Esophagus (tissue), 2 donors: ENCODE measurements around the gene PSTK. TPM values are rescaled to one million over a fixed set of nuclear protein-coding genes. Genes with fewer than 3 reads are reported as not detected.

Experiments
- H3K27ac ChIP-seq, 2 donors: one replicate each; pipeline ENCODE4 v1.5.1; 2013; ENCODE audit warnings: low read depth in 2 of 2, mild to moderate bottlenecking in 2 of 2, inconsistent platforms in 1 of 2, low read length in 1 of 2, moderate library complexity in 1 of 2
- H3K27me3 ChIP-seq, 2 donors: one replicate each; pipeline ENCODE4 v1.6.1; 2013; ENCODE audit warnings: low read length in 2 of 2, control low read depth in 1 of 2, mild to moderate bottlenecking in 1 of 2; ENCODE audit not compliant: insufficient read depth in 2 of 2, control insufficient read depth in 1 of 2
- H3K36me3 ChIP-seq, 2 donors: one replicate each; pipeline ENCODE4 v1.6.1; 2013; ENCODE audit warnings: low read length in 1 of 2; ENCODE audit not compliant: control insufficient read depth in 2 of 2, insufficient read depth in 2 of 2
- H3K4me1 ChIP-seq, 2 donors: one replicate each; pipeline ENCODE4 v1.6.1; 2013; ENCODE audit warnings: low read length in 1 of 2; ENCODE audit not compliant: control insufficient read depth in 2 of 2, insufficient read depth in 2 of 2
- H3K4me3 ChIP-seq, 2 donors: one replicate each; pipeline ENCODE4 v1.5.1; 2013; ENCODE audit warnings: low read length in 2 of 2, mild to moderate bottlenecking in 2 of 2, low read depth in 1 of 2, moderate library complexity in 1 of 2
- H3K9me3 ChIP-seq, 2 donors: one replicate each; pipeline ENCODE4 v1.6.1; 2013; ENCODE audit warnings: mild to moderate bottlenecking in 2 of 2, low read depth in 1 of 2, low read length in 1 of 2, moderate library complexity in 1 of 2; ENCODE audit not compliant: control insufficient read depth in 2 of 2, insufficient read depth in 1 of 2
- WGBS, 2 donors: extraction: QIAGEN DNeasy Blood & Tissue Kit; methylation state at CpG; one replicate each; pipeline ENCODE4 v1.1.7; 2013; 5-methylcytosine and 5-hydroxymethylcytosine counted together
- polyA plus RNA-seq, 2 donors: library from polyadenylated mRNA; stranded (reverse); fragments of 200-250 nt; gene quantifications; one replicate each; pipeline ENCODE4 v1.2.3, GENCODE V29; 2013
- donor health status: healthy with polysubstance abuse.
- donor health status: Bipolar disorder and iron deficiency.

The PSTK gene
- polyA plus RNA-seq, 2 donors: 2.7 to 2.9 TPM

GRCh38 chr10:123034332-123034731 lies 54.1 kb downstream of the PSTK start:
- H3K27me3 ChIP-seq: no peaks in the 10 kb centered on the region
- peaks cover 0 to 3% of the 10 kb centered on the region in 2 donors for H3K36me3 ChIP-seq
- H3K9me3 ChIP-seq: no peaks in the 10 kb centered on the region
- H3K27ac ChIP-seq: no peak overlapping the region
- H3K4me3 ChIP-seq: no peak overlapping the region
- no peaks in the 10 kb centered on the region for H3K4me1 ChIP-seq

- no peaks in the 10 kb centered on the region for H3K9me3 ChIP-seq
- no peaks in the 10 kb centered on the region for H3K4me1 ChIP-seq
- H3K27me3 ChIP-seq: no peaks in the 10 kb centered on the region
- H3K27ac ChIP-seq: no peak overlapping the region
- peaks cover 0 to 3% of the 10 kb centered on the region in 2 donors for H3K36me3 ChIP-seq
- 82 to 87% methylated on average over 8 of the region's 8 CpGs for WGBS, 2 donors
- no peak overlapping the region for H3K4me3 ChIP-seq
These were observed 55.4 kb downstream of the PSTK start for GRCh38 chr10:123035467-123036086.

DNA sequence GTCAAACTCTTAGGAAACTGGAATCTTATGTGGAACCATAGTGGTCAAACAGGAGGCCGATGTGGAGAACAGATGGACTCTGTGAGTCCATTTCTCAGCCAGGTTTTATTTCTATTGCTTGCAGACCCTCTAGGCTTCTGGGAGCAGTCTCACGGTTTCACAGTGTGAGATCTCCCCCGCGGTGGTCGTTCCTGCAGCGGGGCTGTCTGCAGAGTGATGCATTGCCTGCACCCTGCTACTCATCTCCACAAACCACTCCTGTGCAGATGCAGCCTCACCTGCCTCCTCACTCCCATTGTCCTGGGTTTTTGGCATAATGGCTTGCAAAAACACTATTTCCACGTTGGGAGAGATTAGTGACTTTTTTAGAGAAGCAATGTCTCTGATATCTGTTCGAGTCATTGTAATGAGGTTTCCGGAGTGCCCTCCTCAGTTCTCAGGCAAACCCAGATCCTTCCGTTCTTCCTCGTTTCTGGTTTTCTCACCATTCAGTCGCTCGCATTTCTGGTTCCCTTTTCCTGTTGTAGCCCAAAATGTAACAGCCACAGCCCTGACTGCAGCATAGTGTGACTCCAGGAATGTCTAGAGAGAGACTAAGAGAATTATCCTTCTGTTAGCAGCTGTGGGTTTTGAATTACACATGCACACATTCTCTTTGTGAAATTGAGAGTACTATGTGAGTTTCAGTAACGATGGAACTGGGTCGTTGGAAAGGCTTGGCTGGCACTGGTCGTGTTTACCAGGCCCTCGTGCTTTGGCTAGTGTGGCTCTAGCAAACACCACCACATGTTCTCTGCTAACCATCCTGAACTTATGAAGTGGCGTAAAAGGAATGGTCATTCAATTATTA lies 58.8 kb downstream of the PSTK start:
- H3K9me3 ChIP-seq: no peaks in the 10 kb centered on the region
- H3K36me3 ChIP-seq: peaks cover under 1 to 3% of the 10 kb centered on the region in 2 donors
- H3K27me3 ChIP-seq: no peaks in the 10 kb centered on the region
- H3K27ac ChIP-seq: no peak overlapping the region
- H3K4me3 ChIP-seq: no peak overlapping the region
- no peaks in the 10 kb centered on the region for H3K4me1 ChIP-seq
- WGBS, 2 donors: 71 to 72% methylated on average over 18 of the region's 18 CpGs

GRCh38 chr10:123039632-123039930 lies 59.4 kb downstream of the PSTK start:
- Histone ChIP-seq H3K27me3 (no peaks in the 10 kb centered on the region), H3K36me3 (peaks cover 3 to 4% of the 10 kb centered on the region in 2 donors), H3K9me3 (no peaks in the 10 kb centered on the region), H3K4me3 (no peak overlapping the region), H3K27ac (no peak overlapping the region), H3K4me1 (no peaks in the 10 kb centered on the region)

Other genes starting within 250 kb of the PSTK start
- 1 to 10 TPM in 1 of 2 donors, under 1 TPM in 1; 0.32 to 1.3 TPM for gene CUZD1, start 134.5 kb upstream of the PSTK start, polyA plus RNA-seq
- 1 to 10 TPM; 1.9 to 2.6 TPM for gene FAM24B, start 100.8 kb upstream of the PSTK start, polyA plus RNA-seq
- not detected for gene FAM24A, start 69.8 kb upstream of the PSTK start, polyA plus RNA-seq
- gene C10orf88, start 26.2 kb upstream of the PSTK start, polyA plus RNA-seq: 1 to 10 TPM; 3.1 to 4.0 TPM
- gene IKZF5, start 28.4 kb downstream of the PSTK start, polyA plus RNA-seq: 1 to 10 TPM; 4.5 to 7.2 TPM
- gene ACADSB, start 28.6 kb downstream of the PSTK start, polyA plus RNA-seq: 1 to 10 TPM; 5.2 to 7.3 TPM
- gene HMX3, start 155.6 kb downstream of the PSTK start, polyA plus RNA-seq: not detected
- under 1 TPM in 1 of 2 donors, not detected in 1; 0.08 TPM for gene HMX2, start 167.7 kb downstream of the PSTK start, polyA plus RNA-seq
- gene BUB3, start 174.0 kb downstream of the PSTK start, polyA plus RNA-seq: 10 to 100 TPM; 18.9 to 72.7 TPM